ENCODE results near the gene PID1.

Gene PID1

GRCh38 chr2:229270551-229271410 is at the start of gene PID1:
Gene PID1 (minus strand): TSS chr2:229271287. CDS start chr2:229271043, 244 bp downstream.
- in situ Hi-C loops (cut with HindIII; ENCODE audit: low pct_ligation_motif_present, low pct_unique_long_range_greater_than_20kb, low sequenced_read_pairs) = no loop called here
- peak; percentile 34 for DNase-seq

- DNase-seq = no peak
- in situ Hi-C loops (cut with HindIII; ENCODE audit: low pct_ligation_motif_present, low pct_unique_long_range_greater_than_20kb, low sequenced_read_pairs) = no loop called here
These were observed 48.5 kb upstream of the PID1 start for GRCh38 chr2:229319558-229319957.

GRCh38 chr2:229314117-229314516 is 43.0 kb upstream of the PID1 start:
- DNase-seq = no peak
- in situ Hi-C loops (cut with HindIII; ENCODE audit: low pct_ligation_motif_present, low pct_unique_long_range_greater_than_20kb, low sequenced_read_pairs) = no loop called here

- in situ Hi-C loops (cut with HindIII; ENCODE audit: low pct_ligation_motif_present, low pct_unique_long_range_greater_than_20kb, low sequenced_read_pairs) = no loop called here
These were observed 42.5 kb upstream of the PID1 start for GRCh38 chr2:229313591-229313990.

GRCh38 chr2:229301237-229301636 is 30.1 kb upstream of the PID1 start:
- in situ Hi-C loops (cut with HindIII; ENCODE audit: low pct_ligation_motif_present, low pct_unique_long_range_greater_than_20kb, low sequenced_read_pairs) = no loop called here
- no peak for DNase-seq

More at GRCh38 chr2:229313591-229313990, 42.5 kb upstream of the PID1 start:
- no peak for DNase-seq

GRCh38 chr2:229300790-229301189 is 29.7 kb upstream of the PID1 start:
- in situ Hi-C loops (cut with HindIII; ENCODE audit: low pct_ligation_motif_present, low pct_unique_long_range_greater_than_20kb, low sequenced_read_pairs) = no loop called here

GRCh38 chr2:229300371-229300770 is 29.3 kb upstream of the PID1 start:
- DNase-seq = no peak
- in situ Hi-C loops (cut with HindIII; ENCODE audit: low pct_ligation_motif_present, low pct_unique_long_range_greater_than_20kb, low sequenced_read_pairs) = no loop called here

More at GRCh38 chr2:229300790-229301189, 29.7 kb upstream of the PID1 start:
- DNase-seq = no peak

GRCh38 chr2:229297247-229297646 is 26.2 kb upstream of the PID1 start:
- no peak for DNase-seq
- in situ Hi-C loops (cut with HindIII; ENCODE audit: low pct_ligation_motif_present, low pct_unique_long_range_greater_than_20kb, low sequenced_read_pairs) = no loop called here

GRCh38 chr2:229296536-229296935 is 25.4 kb upstream of the PID1 start:
- no peak for DNase-seq
- in situ Hi-C loops (cut with HindIII; ENCODE audit: low pct_ligation_motif_present, low pct_unique_long_range_greater_than_20kb, low sequenced_read_pairs) = no loop called here

- no peak for DNase-seq
- in situ Hi-C loops (cut with HindIII; ENCODE audit: low pct_ligation_motif_present, low pct_unique_long_range_greater_than_20kb, low sequenced_read_pairs) = no loop called here
These were observed 24.9 kb upstream of the PID1 start for GRCh38 chr2:229296016-229296415.

GRCh38 chr2:229287823-229288222 is 16.7 kb upstream of the PID1 start:
- in situ Hi-C loops (cut with HindIII; ENCODE audit: low pct_ligation_motif_present, low pct_unique_long_range_greater_than_20kb, low sequenced_read_pairs) = no loop called here
- no peak for DNase-seq

- peak; percentile 22 for DNase-seq
- in situ Hi-C loops (cut with HindIII; ENCODE audit: low pct_ligation_motif_present, low pct_unique_long_range_greater_than_20kb, low sequenced_read_pairs) = no loop called here
These were observed 11.9 kb upstream of the PID1 start for GRCh38 chr2:229282758-229283546.

GRCh38 chr2:229279516-229279915 is 8.4 kb upstream of the PID1 start:
- in situ Hi-C loops (cut with HindIII; ENCODE audit: low pct_ligation_motif_present, low pct_unique_long_range_greater_than_20kb, low sequenced_read_pairs) = no loop called here
- no peak for DNase-seq

- in situ Hi-C loops (cut with HindIII; ENCODE audit: low pct_ligation_motif_present, low pct_unique_long_range_greater_than_20kb, low sequenced_read_pairs) = no loop called here
- no peak for DNase-seq
These were observed 4.4 kb upstream of the PID1 start for GRCh38 chr2:229275506-229275905.

- peak; percentile 89 for DNase-seq
- in situ Hi-C loops (cut with HindIII; ENCODE audit: low pct_ligation_motif_present, low pct_unique_long_range_greater_than_20kb, low sequenced_read_pairs) = no loop called here
These were observed 2.7 kb upstream of the PID1 start for GRCh38 chr2:229273723-229274338.

- DNase-seq = no peak
- in situ Hi-C loops (cut with HindIII; ENCODE audit: low pct_ligation_motif_present, low pct_unique_long_range_greater_than_20kb, low sequenced_read_pairs) = no loop called here
These were observed 2.1 kb upstream of the PID1 start for GRCh38 chr2:229273006-229273722.

GRCh38 chr2:229269941-229270340 is 1.1 kb downstream of the PID1 start:
- in situ Hi-C loops (cut with HindIII; ENCODE audit: low pct_ligation_motif_present, low pct_unique_long_range_greater_than_20kb, low sequenced_read_pairs) = no loop called here

GRCh38 chr2:229269146-229269545 is 1.9 kb downstream of the PID1 start:
- DNase-seq = no peak
- in situ Hi-C loops (cut with HindIII; ENCODE audit: low pct_ligation_motif_present, low pct_unique_long_range_greater_than_20kb, low sequenced_read_pairs) = no loop called here

More at GRCh38 chr2:229269941-229270340, 1.1 kb downstream of the PID1 start:
- DNase-seq = no peak

Measured in ACHN (cell line).